ENCODE results near the gene CCDC170.

- no peak for TF ChIP-seq CTCF (IDR thresholded peaks at IDR 0.05)
- no peak for TF ChIP-seq POLR2A (IDR thresholded peaks at IDR 0.05)
These were observed 157.8 kb downstream of the CCDC170 start for GRCh38 chr6:151651639-151652038.
